Fibroblast of peridontal ligament (primary cell): ENCODE data around the gene DUSP3.

Experiments
- DNase-seq: peaks from one replicate; pipeline ENCODE4 v3.0.0-alpha.2; 2010; ENCODE audit errors: extremely low read depth

DUSP3 gene

GRCh38 chr17:43778337-43779144 lies at the start of gene DUSP3:
TSS of gene DUSP3 (minus strand) at chr17:43778977. CDS start at chr17:43778924, 53 bp downstream.
- peak; percentile 91 for DNase-seq

GRCh38 chr17:43827596-43827995 lies 48.8 kb upstream of the DUSP3 start:
- DNase-seq = no peak

GRCh38 chr17:43826206-43826605 lies 47.4 kb upstream of the DUSP3 start:
- DNase-seq = no peak

GRCh38 chr17:43825567-43825966 lies 46.8 kb upstream of the DUSP3 start:
- DNase-seq = no peak

GRCh38 chr17:43823350-43824084 lies 44.7 kb upstream of the DUSP3 start:
- no peak for DNase-seq

GRCh38 chr17:43822570-43823190 lies 43.9 kb upstream of the DUSP3 start:
- no peak for DNase-seq

GRCh38 chr17:43820759-43821158 lies 42.0 kb upstream of the DUSP3 start:
- no peak for DNase-seq

GRCh38 chr17:43818966-43819365 lies 40.2 kb upstream of the DUSP3 start:
- no peak for DNase-seq

GRCh38 chr17:43817826-43818225 lies 39.0 kb upstream of the DUSP3 start:
- DNase-seq = no peak

GRCh38 chr17:43816336-43817320 lies 37.9 kb upstream of the DUSP3 start:
- DNase-seq = no peak

- peak; percentile 73 for DNase-seq
Measured at GRCh38 chr17:43814714-43815113, 35.9 kb upstream of the DUSP3 start.

- no peak for DNase-seq
Measured at GRCh38 chr17:43814026-43814425, 35.2 kb upstream of the DUSP3 start.

- no peak for DNase-seq
Measured at GRCh38 chr17:43813386-43813785, 34.6 kb upstream of the DUSP3 start.

GRCh38 chr17:43812396-43813265 lies 33.9 kb upstream of the DUSP3 start:
- DNase-seq = no peak

GRCh38 chr17:43810823-43811222 lies 32.0 kb upstream of the DUSP3 start:
- DNase-seq = no peak

- no peak for DNase-seq
Measured at GRCh38 chr17:43810226-43810715, 31.5 kb upstream of the DUSP3 start.

- no peak for DNase-seq
Measured at GRCh38 chr17:43809121-43809520, 30.3 kb upstream of the DUSP3 start.

- no peak for DNase-seq
Measured at GRCh38 chr17:43808076-43808475, 29.3 kb upstream of the DUSP3 start.

- DNase-seq = no peak
Measured at GRCh38 chr17:43805117-43805516, 26.3 kb upstream of the DUSP3 start.

- peak; percentile 33 for DNase-seq
Measured at GRCh38 chr17:43803758-43804157, 25.0 kb upstream of the DUSP3 start.
